NCI-H1694 (cell line): Measurements from ENCODE around the gene PSMC2.
"Not testable (repeated sequence)": the region's sequence is repeated elsewhere in the genome, so short reads cannot be mapped to it uniquely, and the experiment has no call there.

Experiments
- DNase-seq: peaks from one replicate; lab custom pipeline; 2025; lab: John Stamatoyannopoulos, UW

Gene PSMC2

GRCh38 chr7:103379270-103379975, 32.0 kb downstream of the PSMC2 start:
- no peak for DNase-seq

DNA sequence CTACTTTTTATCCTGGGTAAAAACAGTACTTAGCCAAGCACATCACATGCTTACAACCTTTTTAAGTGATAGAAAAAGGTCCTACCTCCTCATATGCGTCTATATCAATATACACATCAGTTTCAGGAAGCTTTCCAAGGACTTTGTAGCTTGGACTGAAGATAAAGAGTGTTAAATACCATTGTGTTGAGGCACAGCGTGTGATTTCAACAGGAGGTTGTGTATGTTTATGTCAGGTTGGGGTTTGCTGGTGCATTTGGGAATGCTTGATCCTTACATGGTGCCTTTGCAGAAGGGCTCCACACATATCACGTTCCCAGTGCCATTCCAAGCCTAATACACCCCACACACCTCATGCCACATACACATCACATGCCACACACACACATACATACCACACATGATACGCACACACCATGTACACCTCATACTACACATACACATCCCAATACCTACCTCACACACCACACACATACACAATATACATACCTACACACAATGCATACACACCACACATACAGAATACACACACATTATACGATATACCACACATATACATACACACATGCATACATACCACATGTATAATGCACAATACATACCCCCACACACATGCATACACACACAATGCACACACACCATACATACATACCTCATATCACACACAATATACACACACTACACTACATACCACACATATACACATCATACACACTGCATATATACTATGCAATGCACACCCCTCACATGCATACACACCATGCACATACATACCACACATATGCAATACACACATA, 33.1 kb downstream of the PSMC2 start:
- DNase-seq = no peak

GRCh38 chr7:103381280-103382031, 34.0 kb downstream of the PSMC2 start:
- no peak for DNase-seq

GRCh38 chr7:103382032-103382402, 34.6 kb downstream of the PSMC2 start:
- DNase-seq = no peak

GRCh38 chr7:103387242-103387641, 39.8 kb downstream of the PSMC2 start:
- DNase-seq = no peak

DNA sequence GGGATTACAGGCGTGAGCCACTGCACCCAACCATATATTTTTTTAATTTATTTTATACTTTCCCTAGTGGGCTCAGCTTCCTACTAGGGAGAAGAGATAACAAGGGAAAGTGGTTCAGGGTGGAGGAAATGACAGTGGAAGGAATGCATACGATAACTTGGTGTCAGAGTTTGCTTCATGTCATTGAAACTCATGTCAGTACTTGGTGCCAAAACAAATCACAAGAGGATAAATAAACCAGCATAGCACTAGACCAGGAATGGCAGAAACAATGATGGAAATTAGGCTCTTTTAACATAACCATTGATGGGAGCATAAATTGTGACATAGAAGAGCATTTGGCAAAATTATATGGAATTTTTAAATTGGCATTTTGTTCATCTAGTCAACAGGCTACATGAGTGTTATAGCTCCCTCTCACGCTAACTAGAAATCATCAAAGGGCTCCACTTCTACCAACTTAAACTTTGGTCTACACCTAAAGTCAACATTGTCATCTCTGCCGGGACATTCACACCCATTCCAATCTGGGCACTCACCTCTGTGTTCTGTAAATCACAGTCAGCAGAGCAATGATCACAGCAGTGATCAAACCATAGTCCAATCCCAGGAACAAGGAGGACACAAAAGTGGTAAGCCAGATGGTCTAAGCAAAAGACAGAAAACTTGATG, 41.2 kb downstream of the PSMC2 start:
- DNase-seq = no peak

DNA sequence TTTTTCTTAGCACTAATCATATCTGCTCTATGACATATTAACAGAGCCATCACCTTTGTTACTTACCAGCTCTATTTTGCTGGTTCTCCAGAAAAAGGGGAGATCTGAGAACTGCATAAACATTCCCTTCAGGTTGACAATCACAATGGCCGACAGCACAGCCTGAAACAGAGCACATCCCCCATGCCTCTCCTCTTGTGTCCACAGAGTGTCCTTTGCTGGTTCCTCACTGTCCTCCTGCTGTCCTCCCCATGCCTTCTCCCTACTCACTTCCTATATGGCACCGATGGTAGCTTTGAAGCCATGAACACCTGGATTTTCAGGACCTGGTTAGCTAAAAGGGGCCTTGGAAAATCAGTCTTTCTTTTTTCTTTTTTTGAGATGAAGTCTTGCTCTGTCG, 41.8 kb downstream of the PSMC2 start:
- DNase-seq = no peak

DNA sequence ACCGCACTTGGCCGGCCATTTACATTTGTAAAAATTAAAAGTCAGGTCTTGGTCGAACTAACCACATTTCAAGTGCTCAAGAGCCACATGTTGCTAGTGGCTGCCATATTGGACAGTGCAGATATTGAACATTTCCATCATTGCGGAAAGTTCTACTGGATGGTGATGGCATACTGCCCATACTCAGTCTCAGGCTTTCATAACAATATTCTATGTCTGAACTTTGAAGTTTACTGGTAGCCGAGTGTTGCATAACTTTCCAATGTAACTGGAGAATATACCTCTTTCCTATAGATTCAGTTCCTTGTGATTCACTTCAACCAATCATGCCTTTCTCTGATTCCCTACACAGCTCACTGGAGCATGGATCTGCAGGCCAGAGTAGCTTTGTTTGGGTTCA, 43.7 kb downstream of the PSMC2 start:
- no peak for DNase-seq

DNA sequence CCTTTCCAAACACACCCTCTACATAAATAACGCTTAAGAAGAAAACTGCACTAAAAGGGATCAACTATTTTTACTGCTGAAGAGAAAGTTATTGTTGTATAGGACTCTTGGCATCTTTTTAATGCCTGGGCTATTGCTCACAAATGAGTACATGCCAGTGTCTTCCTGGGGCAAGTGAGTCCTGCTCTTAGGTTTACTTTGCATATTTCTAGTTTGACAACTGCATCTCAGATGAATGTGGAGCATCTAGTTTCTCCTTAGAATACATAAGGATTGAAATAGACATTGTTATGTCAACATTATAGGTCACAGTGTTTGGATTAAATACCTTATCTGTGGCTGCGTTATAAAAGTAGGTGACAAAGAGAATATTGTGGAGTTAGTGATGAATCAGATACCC, 44.5 kb downstream of the PSMC2 start:
- no peak for DNase-seq

GRCh38 chr7:103394566-103394965, 47.1 kb downstream of the PSMC2 start:
- no peak for DNase-seq

GRCh38 chr7:103395071-103395470, 47.6 kb downstream of the PSMC2 start:
- DNase-seq = no peak

GRCh38 chr7:103396471-103396870, 49.0 kb downstream of the PSMC2 start:
- DNase-seq = no peak

- DNase-seq = no peak
Observed at GRCh38 chr7:103398483-103399127, 51.2 kb downstream of the PSMC2 start.

GRCh38 chr7:103399687-103400086, 52.2 kb downstream of the PSMC2 start:
- DNase-seq = not testable (repeated sequence)

DNA sequence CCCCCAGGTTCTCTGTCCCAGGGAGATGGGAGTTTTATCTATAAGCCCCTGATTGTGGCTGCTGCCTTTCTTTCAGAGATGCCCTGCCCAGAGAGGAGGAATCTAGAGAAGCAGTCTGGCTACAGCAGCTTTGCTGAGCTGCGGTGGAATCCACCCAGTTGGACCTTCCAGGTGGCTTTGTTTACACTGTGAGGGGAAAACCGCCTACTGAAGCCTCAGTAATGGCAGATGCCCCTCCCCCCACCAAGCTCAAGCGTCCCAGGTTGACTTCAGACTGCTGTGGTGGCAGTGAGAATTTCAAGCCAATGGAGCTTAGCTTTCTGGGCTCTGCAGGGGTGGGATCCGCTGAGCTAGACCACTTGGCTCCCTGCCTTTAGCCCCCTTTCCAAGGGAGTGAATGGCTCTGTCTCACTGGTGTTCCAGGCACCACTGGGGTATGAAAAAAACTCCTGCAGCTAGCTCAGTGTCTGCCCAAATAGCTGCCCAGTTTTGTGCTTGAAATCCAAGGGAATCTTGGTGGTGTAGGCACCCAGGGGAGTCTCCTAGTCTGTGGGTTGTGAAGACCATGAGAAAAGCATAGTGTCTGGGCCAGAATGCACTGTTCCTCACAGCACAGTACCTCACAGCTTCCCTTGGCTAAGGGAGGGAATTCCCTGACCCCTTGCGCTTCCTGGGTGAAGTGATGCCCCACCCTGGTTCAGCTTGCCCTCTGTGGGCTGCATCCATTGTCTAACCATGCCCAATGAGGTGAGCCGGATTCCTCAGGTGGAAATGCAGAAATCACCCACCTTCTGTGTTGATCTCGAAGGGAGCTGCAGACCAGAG, 58.6 kb downstream of the PSMC2 start:
- not testable (repeated sequence) for DNase-seq

GRCh38 chr7:103412151-103412550, 64.7 kb downstream of the PSMC2 start:
- DNase-seq = no peak

GRCh38 chr7:103413407-103413806, 66.0 kb downstream of the PSMC2 start:
- DNase-seq = no peak

DNA sequence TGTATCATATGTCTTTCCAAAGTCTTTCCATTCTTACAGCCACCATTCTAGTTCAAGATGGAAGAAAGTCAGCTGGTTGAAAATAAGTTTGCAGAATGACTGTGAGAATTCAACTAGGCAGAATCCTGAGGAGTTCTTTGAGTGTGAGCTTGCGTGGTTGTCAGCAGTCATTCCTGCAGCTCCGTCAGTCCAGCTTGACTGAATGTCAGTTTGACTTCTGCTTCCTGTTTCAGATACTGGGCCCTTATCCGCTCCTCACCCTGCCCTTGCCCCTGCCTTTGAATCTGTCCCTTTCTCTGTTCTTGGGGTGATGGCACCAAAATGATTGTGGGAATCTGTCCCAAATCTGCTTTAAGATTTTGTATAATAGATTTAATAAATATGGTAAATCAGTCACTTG, 70.8 kb downstream of the PSMC2 start:
- no peak for DNase-seq
